HEK293 (cell line): ENCODE results near the gene GRIK4.

Experiments
- CTCF ChIA-PET: fragments of 350-600 bp; formaldehyde crosslinking; extraction: SDS; loops from one replicate; lab custom pipeline; 2021; ENCODE audit warnings: antibody characterized with exemption; lab: Yijun Ruan, JAX
- POLR2A ChIA-PET: fragments of 300-600 bp; formaldehyde crosslinking; extraction: SDS; loops from one replicate; lab custom pipeline; 2020; ENCODE audit warnings: antibody characterized with exemption, inconsistent platforms; lab: Yijun Ruan, JAX
- H3K27ac ChIP-seq: fragments of 200-500 bp; sonication (Bioruptor generic); 2 replicates; pipeline ENCODE4 v1.5.1; 2014; ENCODE audit warnings: low read depth, low read length, control low read depth, inconsistent platforms; ENCODE audit errors: extremely low read depth
- H3K36me3 ChIP-seq, 2 experiments: fragments of 200-500 bp in 1 of 2; sonication (Bioruptor generic) in 1 of 2; 1 replicate in 1 of 2; 2 replicates in 1 of 2; pipeline ENCODE4 v1.5.1; 2014 to 2017; ENCODE audit warnings: inconsistent platforms in 2 of 2, low read length in 2 of 2; ENCODE audit not compliant: control insufficient read depth in 2 of 2, insufficient read depth in 1 of 2
- H3K4me1 ChIP-seq: fragments of 200-500 bp; sonication (Bioruptor generic); 2 replicates; pipeline ENCODE4 v1.5.1; 2014; ENCODE audit warnings: mild to moderate bottlenecking, low read length, inconsistent platforms; ENCODE audit not compliant: control insufficient read depth, insufficient read depth
- H3K4me3 ChIP-seq: 2 replicates; pipeline ENCODE4 v1.5.1; 2011; ENCODE audit warnings: low read depth, mild to moderate bottlenecking, control low read depth, low read length, moderate library complexity
- H3K9me3 ChIP-seq: fragments of 200-500 bp; sonication (Bioruptor generic); 2 replicates; pipeline ENCODE4 v1.5.1; 2014; ENCODE audit warnings: low read depth, low read length, inconsistent platforms; ENCODE audit not compliant: control insufficient read depth, insufficient read depth
- CTCF ChIP-seq: fragments of 450-650 bp; formaldehyde crosslinking; IDR thresholded peaks from 2 replicates; pipeline ENCODE4 v1.5.1; 2016; ENCODE audit warnings: missing biosample characterization, missing genetic modification characterization
- KLF8 ChIP-seq: fragments of 450-650 bp; formaldehyde crosslinking; IDR thresholded peaks from 2 replicates; pipeline ENCODE4 v1.5.1; 2016; ENCODE audit warnings: missing biosample characterization, missing genetic modification characterization
- PRDM6 ChIP-seq: fragments of 450-650 bp; formaldehyde crosslinking; IDR thresholded peaks from 2 replicates; pipeline ENCODE4 v1.5.1; 2017; ENCODE audit warnings: missing biosample characterization, missing genetic modification characterization
- ZBTB49 ChIP-seq: fragments of 450-650 bp; formaldehyde crosslinking; IDR thresholded peaks from 2 replicates; pipeline ENCODE4 v1.5.1; 2016; ENCODE audit warnings: missing biosample characterization, missing genetic modification characterization, low read depth
- ZNF112 ChIP-seq: fragments of 450-650 bp; formaldehyde crosslinking; IDR thresholded peaks from 2 replicates; pipeline ENCODE4 v1.5.0; 2017; ENCODE audit warnings: missing biosample characterization, missing genetic modification characterization
- ZNF121 ChIP-seq: fragments of 450-650 bp; formaldehyde crosslinking; IDR thresholded peaks from 2 replicates; pipeline ENCODE4 v1.5.1; 2016; ENCODE audit warnings: missing biosample characterization, missing genetic modification characterization
- ZNF433 ChIP-seq: fragments of 450-650 bp; formaldehyde crosslinking; IDR thresholded peaks from 2 replicates; pipeline ENCODE4 v1.5.1; 2016; ENCODE audit warnings: missing biosample characterization, missing genetic modification characterization, low read depth
- ZNF549 ChIP-seq: fragments of 450-650 bp; IDR thresholded peaks from 2 replicates; pipeline ENCODE4 v1.5.1; 2018; ENCODE audit warnings: missing biosample characterization, missing genetic modification characterization, mild to moderate bottlenecking, inconsistent platforms, moderate library complexity

GRIK4 gene

GRCh38 chr11:121035780-121036179, 524.2 kb downstream of the GRIK4 start:
- Histone ChIP-seq H3K4me3 (no peak overlapping the region), H3K9me3 (no peaks in the 10 kb centered on the region)
- CTCF ChIA-PET = no interaction called here
- TF ChIP-seq ZNF121 (tag by site-specific recombination) (no peak), PRDM6 (tag by site-specific recombination) (peak; percentile 51; the same call in 1 of the 2 replicates)
- TF ChIP-seq, all 188 proteins: peak for 1
- Histone ChIP-seq H3K36me3 (no peaks in the 10 kb centered on the region), H3K27ac (no peak overlapping the region), H3K4me1 (peaks cover 18% of the 10 kb centered on the region)
- POLR2A ChIA-PET = interaction anchor here (1.8 kb wide), 1 partner anchor 12 kb away, joined by 9 read pairs; the partner anchor contains the start of gene TBCEL

- Histone ChIP-seq H3K9me3 (no peaks in the 10 kb centered on the region), H3K4me1 (peaks cover 21% of the 10 kb centered on the region), H3K4me3 (no peak overlapping the region), H3K27ac (no peak overlapping the region), H3K36me3 (no peaks in the 10 kb centered on the region)
- ChIA-PET CTCF (interaction anchor here (0.6 to 1.2 kb wide), 4 partner anchors 27 to 219 kb away, joined by 3 to 5 read pairs (median 4); no protein-coding TSS in a partner anchor), POLR2A (no interaction called here)
- TF ChIP-seq CTCF (no peak), ZNF433 (tag by site-specific recombination) (no peak), ZNF112 (no peak), KLF8 (no peak), ZNF549 (tag by site-specific recombination) (no peak), ZBTB49 (no peak)
Measured at GRCh38 chr11:121037016-121037415, 525.5 kb downstream of the GRIK4 start.
